H9 (cell line): ENCODE data around the gene RBMS3. TPM values are rescaled to one million over a fixed set of nuclear protein-coding genes. Genes with fewer than 3 reads are reported as not detected.

Experiments used
- DNase-seq: peaks from one replicate; pipeline ENCODE4 v3.0.0-alpha.2; 2017
- H2AFZ ChIP-seq: one replicate; pipeline ENCODE4 v1.6.1; 2013; ENCODE audit warnings: mild to moderate bottlenecking, low read length, control low read depth, moderate library complexity
- H2AK5ac ChIP-seq: 2 replicates; pipeline ENCODE4 v1.6.1; 2013; ENCODE audit warnings: low read length, control low read depth, mixed read lengths; ENCODE audit not compliant: insufficient read length
- H2BK120ac ChIP-seq: one replicate; pipeline ENCODE4 v1.6.1; 2013; ENCODE audit warnings: low read depth, mild to moderate bottlenecking, low read length, control low read depth, inconsistent platforms; ENCODE audit not compliant: poor library complexity, severe bottlenecking
- H2BK12ac ChIP-seq: 2 replicates; pipeline ENCODE4 v1.6.1; 2013; ENCODE audit warnings: low read length, control low read depth, mixed read lengths, low read depth; ENCODE audit not compliant: insufficient read length
- H2BK15ac ChIP-seq: 2 replicates; pipeline ENCODE4 v1.6.1; 2013; ENCODE audit warnings: low read depth, low read length, control low read depth
- H2BK20ac ChIP-seq: one replicate; pipeline ENCODE4 v1.6.1; 2013; ENCODE audit warnings: low read depth, mild to moderate bottlenecking, low read length, control low read depth, inconsistent platforms; ENCODE audit not compliant: poor library complexity, severe bottlenecking
- H2BK5ac ChIP-seq: 2 replicates; pipeline ENCODE4 v1.6.1; 2013; ENCODE audit warnings: low read length, control low read depth, mixed read lengths; ENCODE audit not compliant: insufficient read length
- H3K14ac ChIP-seq: 2 replicates; pipeline ENCODE4 v1.6.1; 2013; ENCODE audit warnings: low read length, control low read depth; ENCODE audit not compliant: insufficient read depth
- H3K18ac ChIP-seq: 2 replicates; pipeline ENCODE4 v1.6.1; 2013; ENCODE audit warnings: low read depth, mild to moderate bottlenecking, mixed read lengths, low read length, control low read depth; ENCODE audit not compliant: insufficient read length
- H3K23ac ChIP-seq: 2 replicates; pipeline ENCODE4 v1.6.1; 2013; ENCODE audit warnings: low read length, control low read depth, mixed read lengths, low read depth; ENCODE audit not compliant: insufficient read length
- H3K23me2 ChIP-seq: 2 replicates; pipeline ENCODE4 v1.6.1; 2013; ENCODE audit warnings: low read depth, mild to moderate bottlenecking, mixed read lengths, low read length, control low read depth; ENCODE audit not compliant: insufficient read length, poor library complexity, severe bottlenecking
- H3K27ac ChIP-seq: 2 replicates; pipeline ENCODE4 v1.5.1; 2013; ENCODE audit warnings: low read length, control low read depth, mixed read lengths, low read depth; ENCODE audit not compliant: insufficient read length
- H3K27me3 ChIP-seq: 2 replicates; pipeline ENCODE4 v1.6.1; 2013; ENCODE audit warnings: low read length, control low read depth, inconsistent platforms; ENCODE audit not compliant: insufficient read depth
- H3K4ac ChIP-seq: 2 replicates; pipeline ENCODE4 v1.6.1; 2013; ENCODE audit warnings: low read depth, mild to moderate bottlenecking, control low read depth, inconsistent platforms, low read length, moderate library complexity
- H3K4me1 ChIP-seq: 2 replicates; pipeline ENCODE4 v1.6.1; 2013; ENCODE audit warnings: low read length, control low read depth, inconsistent platforms; ENCODE audit not compliant: insufficient read depth
- H3K4me2 ChIP-seq: 2 replicates; pipeline ENCODE4 v1.6.1; 2013; ENCODE audit warnings: low read length, control low read depth, mixed read lengths; ENCODE audit not compliant: insufficient read length, insufficient read depth
- H3K56ac ChIP-seq: 2 replicates; pipeline ENCODE4 v1.6.1; 2013; ENCODE audit warnings: low read depth, mild to moderate bottlenecking, mixed read lengths, low read length, control low read depth; ENCODE audit not compliant: insufficient read length
- H3K79me1 ChIP-seq: 2 replicates; pipeline ENCODE4 v1.6.1; 2013; ENCODE audit warnings: low read depth, mild to moderate bottlenecking, moderate library complexity, low read length, control low read depth, inconsistent platforms; ENCODE audit not compliant: insufficient read depth, poor library complexity, severe bottlenecking
- H3K79me2 ChIP-seq: 2 replicates; pipeline ENCODE4 v1.6.1; 2013; ENCODE audit warnings: low read length, control low read depth, inconsistent platforms; ENCODE audit not compliant: insufficient read depth
- H3K9ac ChIP-seq: 2 replicates; pipeline ENCODE4 v1.6.1; 2013; ENCODE audit warnings: low read length, control low read depth, mixed read lengths; ENCODE audit not compliant: insufficient read length; ENCODE audit errors: extremely low read depth
- H3K9me3 ChIP-seq: one replicate; pipeline ENCODE4 v1.6.1; 2013; ENCODE audit warnings: low read depth, low read length, inconsistent platforms; ENCODE audit not compliant: control insufficient read depth
- H3T11ph ChIP-seq: one replicate; pipeline ENCODE4 v1.6.1; 2013; ENCODE audit warnings: mild to moderate bottlenecking, low read length, control low read depth, inconsistent platforms
- H4K20me1 ChIP-seq: one replicate; pipeline ENCODE4 v1.6.1; 2013; ENCODE audit not compliant: control insufficient read depth, insufficient read length, insufficient read depth
- H4K5ac ChIP-seq: 2 replicates; pipeline ENCODE4 v1.6.1; 2013; ENCODE audit warnings: low read depth, mild to moderate bottlenecking, mixed read lengths, low read length, control low read depth; ENCODE audit not compliant: insufficient read length
- H4K8ac ChIP-seq: replicated peaks from 2 replicates; pipeline ENCODE4 v1.6.1; 2013; ENCODE audit warnings: low read length, control low read depth, mixed read lengths, low read depth; ENCODE audit not compliant: insufficient read length
- H4K91ac ChIP-seq: 2 replicates; pipeline ENCODE4 v1.6.1; 2013; ENCODE audit warnings: low read depth, mild to moderate bottlenecking, moderate library complexity, mixed read lengths, low read length, control low read depth; ENCODE audit not compliant: insufficient read length
- H3K27ac Mint-ChIP-seq, 3 experiments: 2 replicates in 2 of 3; 3 replicates in 1 of 3; pipeline ENCODE4 v1.8.0; 2020 to 2021; ENCODE audit warnings: mixed read lengths in 3 of 3, mild to moderate bottlenecking in 1 of 3, moderate library complexity in 1 of 3
- H3K27me3 Mint-ChIP-seq: 2 replicates; pipeline ENCODE4 v1.8.0; 2021; ENCODE audit warnings: low read depth, mild to moderate bottlenecking, moderate library complexity, mixed read lengths
- H3K36me3 Mint-ChIP-seq, 3 experiments: 2 replicates in 2 of 3; 3 replicates in 1 of 3; pipeline ENCODE4 v1.8.0; 2020 to 2021; ENCODE audit warnings: low read depth in 3 of 3, mixed read lengths in 3 of 3; ENCODE audit not compliant: insufficient read depth in 1 of 3
- H3K4me1 Mint-ChIP-seq, 2 experiments: 2 replicates each; pipeline ENCODE4 v1.8.0; 2020; ENCODE audit warnings: mixed read lengths in 2 of 2
- H3K4me3 Mint-ChIP-seq, 2 experiments: 2 replicates in 1 of 2; 3 replicates in 1 of 2; pipeline ENCODE4 v1.8.0; 2020 to 2021; ENCODE audit warnings: mild to moderate bottlenecking in 2 of 2, mixed read lengths in 2 of 2, moderate library complexity in 1 of 2
- H3K9me3 Mint-ChIP-seq, 2 experiments: 2 replicates in 1 of 2; 3 replicates in 1 of 2; pipeline ENCODE4 v1.8.0; 2020; ENCODE audit warnings: mild to moderate bottlenecking in 2 of 2, mixed read lengths in 2 of 2, moderate library complexity in 1 of 2
- WGBS: extraction: QIAGEN DNeasy Blood & Tissue Kit; methylation state at CpG from one replicate; pipeline ENCODE4 v1.1.7; 2013; ENCODE audit warnings: missing lambda C conversion rate, low lambda C conversion rate, mixed read lengths; ENCODE audit not compliant: insufficient read length; ENCODE audit errors: extremely low coverage; 5-methylcytosine and 5-hydroxymethylcytosine counted together
- total RNA-seq: library from RNA; stranded (reverse); gene quantifications from 2 replicates; pipeline ENCODE4 v1.2.1, GENCODE V29; 2021
- TF ChIP-seq, protein P1 (sequence below): fragments of 200-600 bp; sonication (generic); conservative IDR thresholded peaks from 3 replicates; pipeline ENCODE4 v1.8.0; 2021; ENCODE audit warnings: antibody characterized with exemption, mild to moderate bottlenecking

The RBMS3 gene
- total RNA-seq, 1 experiment from 2014 or later, result 8.1 TPM

DNA sequence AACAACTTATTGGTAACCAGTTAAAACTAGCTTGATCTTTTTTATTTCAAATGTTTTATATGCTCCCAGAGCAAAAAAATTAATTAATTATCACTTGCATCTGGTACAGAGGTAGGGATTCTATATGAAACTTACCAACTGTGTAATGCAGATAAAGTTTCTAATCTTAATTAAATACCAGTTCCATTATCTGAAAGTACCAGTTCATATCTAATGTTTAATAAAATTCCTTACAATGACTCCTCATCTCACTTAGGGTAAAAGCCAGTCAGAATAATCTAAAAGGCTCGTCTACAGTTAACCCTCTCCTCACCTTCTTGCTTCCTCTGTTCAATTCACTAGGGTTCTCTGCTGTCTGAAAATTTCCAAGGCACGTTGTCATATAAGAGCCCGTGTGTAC is 384.8 kb downstream of the RBMS3 start:
- no peak for DNase-seq
- no peak overlapping the region for H3K9ac ChIP-seq
- H2AFZ ChIP-seq, result no peak overlapping the region
- H2AK5ac ChIP-seq, result no peak overlapping the region
- no peak overlapping the region for H3K4me3 Mint-ChIP-seq
- H3K56ac ChIP-seq, result no peak overlapping the region
- no peaks in the 10 kb centered on the region for H3K9me3 ChIP-seq
- H2BK15ac ChIP-seq, result no peak overlapping the region
- no peaks in the 10 kb centered on the region for H3K27me3 ChIP-seq
- no peak overlapping the region for H2BK20ac ChIP-seq
- H3K18ac ChIP-seq, result no peak overlapping the region
- no peak overlapping the region for H3K4me2 ChIP-seq
- no peaks in the 10 kb centered on the region; a peak in 1 of 7 replicates for H3K36me3 Mint-ChIP-seq
- no peak overlapping the region for H3K23ac ChIP-seq
- TF ChIP-seq, protein P1, sequence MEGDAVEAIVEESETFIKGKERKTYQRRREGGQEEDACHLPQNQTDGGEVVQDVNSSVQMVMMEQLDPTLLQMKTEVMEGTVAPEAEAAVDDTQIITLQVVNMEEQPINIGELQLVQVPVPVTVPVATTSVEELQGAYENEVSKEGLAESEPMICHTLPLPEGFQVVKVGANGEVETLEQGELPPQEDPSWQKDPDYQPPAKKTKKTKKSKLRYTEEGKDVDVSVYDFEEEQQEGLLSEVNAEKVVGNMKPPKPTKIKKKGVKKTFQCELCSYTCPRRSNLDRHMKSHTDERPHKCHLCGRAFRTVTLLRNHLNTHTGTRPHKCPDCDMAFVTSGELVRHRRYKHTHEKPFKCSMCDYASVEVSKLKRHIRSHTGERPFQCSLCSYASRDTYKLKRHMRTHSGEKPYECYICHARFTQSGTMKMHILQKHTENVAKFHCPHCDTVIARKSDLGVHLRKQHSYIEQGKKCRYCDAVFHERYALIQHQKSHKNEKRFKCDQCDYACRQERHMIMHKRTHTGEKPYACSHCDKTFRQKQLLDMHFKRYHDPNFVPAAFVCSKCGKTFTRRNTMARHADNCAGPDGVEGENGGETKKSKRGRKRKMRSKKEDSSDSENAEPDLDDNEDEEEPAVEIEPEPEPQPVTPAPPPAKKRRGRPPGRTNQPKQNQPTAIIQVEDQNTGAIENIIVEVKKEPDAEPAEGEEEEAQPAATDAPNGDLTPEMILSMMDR, result no peak
- no peaks in the 10 kb centered on the region for H3K23me2 ChIP-seq
- no peak overlapping the region for H2BK5ac ChIP-seq
- no peak overlapping the region for H2BK120ac ChIP-seq
- WGBS, result no CpG with 5 or more reads among the region's 3 CpGs
- H4K91ac ChIP-seq, result no peak overlapping the region
- H4K20me1 ChIP-seq, result no peaks in the 10 kb centered on the region
- no peak overlapping the region for H4K5ac ChIP-seq
- no peak overlapping the region for H3K4ac ChIP-seq
- H4K8ac ChIP-seq, result no peak overlapping the region
- no peaks in the 10 kb centered on the region for H3K4me1 Mint-ChIP-seq
- no peak overlapping the region for H3K14ac ChIP-seq
- no peaks in the 10 kb centered on the region for H3K79me2 ChIP-seq
- H3T11ph ChIP-seq, result no peak overlapping the region
- no peaks in the 10 kb centered on the region for H3K9me3 Mint-ChIP-seq
- no peaks in the 10 kb centered on the region for H3K79me1 ChIP-seq
- no peak overlapping the region for H3K27ac ChIP-seq
- no peak overlapping the region for H3K27ac Mint-ChIP-seq
- no peaks in the 10 kb centered on the region for H3K4me1 ChIP-seq
- H2BK12ac ChIP-seq, result no peak overlapping the region
- no peaks in the 10 kb centered on the region for H3K27me3 Mint-ChIP-seq
